ENCODE data around the gene CUL7.

- TF ChIP-seq EZH2 (IDR thresholded peaks at IDR 0.05) (no peak), POLR2AphosphoS5 (IDR thresholded peaks at IDR 0.05; ENCODE audit: borderline replicate concordance, low read depth, low read length) (no peak)
Observed at GRCh38 chr6:43029120-43029519, 24.5 kb downstream of the CUL7 start.
